Lung (tissue), 12 donors: Measurements from ENCODE around the gene SELPLG. TPM values are rescaled to one million over a fixed set of nuclear protein-coding genes. Genes with fewer than 3 reads are reported as not detected.

Experiments
- ATAC-seq: fragments of 200-7000 bp; cut with Tn5 transposase; one replicate; pipeline ENCODE4 v1.9.1; 2020; ENCODE audit warnings: moderate number of reproducible peaks; ENCODE audit not compliant: insufficient read depth, low FRiP score
- DNase-seq, 3 donors: peaks; one replicate each; pipeline ENCODE4 v3.0.0-alpha.2; 2013 to 2017
- H3K27ac ChIP-seq, 2 donors: one replicate each; pipeline ENCODE4 v1.5.1; 2013; ENCODE audit warnings: mild to moderate bottlenecking in 2 of 2, moderate library complexity in 2 of 2, control low read depth in 1 of 2, inconsistent platforms in 1 of 2, low read depth in 1 of 2, low read length in 1 of 2
- H3K27me3 ChIP-seq, 3 donors: one replicate each; pipeline ENCODE4 v1.5.1; 2013; ENCODE audit warnings: low read length in 2 of 3; ENCODE audit not compliant: control insufficient read depth in 3 of 3, insufficient read depth in 3 of 3
- H3K36me3 ChIP-seq, 4 donors: one replicate each; pipeline ENCODE4 v1.5.1; 2013; ENCODE audit warnings: low read length in 4 of 4, mild to moderate bottlenecking in 1 of 4, moderate library complexity in 1 of 4; ENCODE audit not compliant: control insufficient read depth in 4 of 4, insufficient read depth in 4 of 4
- H3K4me1 ChIP-seq, 5 donors: one replicate each; pipeline ENCODE4 v1.5.1; 2013; ENCODE audit warnings: low read length in 5 of 5, mild to moderate bottlenecking in 2 of 5, moderate library complexity in 1 of 5; ENCODE audit not compliant: control insufficient read depth in 5 of 5, insufficient read depth in 5 of 5
- H3K4me3 ChIP-seq: one replicate; pipeline ENCODE4 v1.5.1; 2013; ENCODE audit warnings: mild to moderate bottlenecking, control low read depth, moderate library complexity
- H3K9ac ChIP-seq, 2 donors: one replicate each; pipeline ENCODE4 v1.5.1; 2013; ENCODE audit warnings: low read length in 2 of 2, control low read depth in 1 of 2; ENCODE audit not compliant: insufficient read depth in 1 of 2
- H3K9me3 ChIP-seq, 4 donors: one replicate each; pipeline ENCODE4 v1.5.1; 2013; ENCODE audit warnings: low read length in 3 of 4, mild to moderate bottlenecking in 1 of 4, moderate library complexity in 1 of 4; ENCODE audit not compliant: control insufficient read depth in 4 of 4, insufficient read depth in 3 of 4
- WGBS, 2 donors: extraction: QIAGEN DNeasy Blood & Tissue Kit; methylation state at CpG; one replicate each; pipeline ENCODE4 v1.1.7; 2013; 5-methylcytosine and 5-hydroxymethylcytosine counted together
- polyA plus RNA-seq, 2 donors: library from polyadenylated mRNA; stranded (reverse); fragments of 200-250 nt; gene quantifications; one replicate each; pipeline ENCODE4 v1.2.1, GENCODE V29; 2013
- total RNA-seq, 2 donors: library from RNA; depleted of rRNA in 1 of 2; stranded (reverse); fragments of >200 nt in 1 of 2; gene quantifications; one replicate each; pipeline ENCODE4 v1.2.1, GENCODE V29; 2014 to 2021
- TF ChIP-seq, protein P1 (sequence below): IDR thresholded peaks from 2 replicates; pipeline ENCODE4 v1.5.1; 2012; ENCODE audit warnings: mild to moderate bottlenecking; ENCODE audit errors: control extremely low read depth, extremely low read depth
- donor health status: control.
- donor health status: control.
- donor health status: Bipolar disorder and iron deficiency.
- donor health status: healthy.
- donor health status: DM: yes; HTN: yes; CAD: no.

SELPLG gene
- total and polyA plus RNA-seq, 4 donors, result 11.3 to 97.0 (median 30.5) TPM

DNA sequence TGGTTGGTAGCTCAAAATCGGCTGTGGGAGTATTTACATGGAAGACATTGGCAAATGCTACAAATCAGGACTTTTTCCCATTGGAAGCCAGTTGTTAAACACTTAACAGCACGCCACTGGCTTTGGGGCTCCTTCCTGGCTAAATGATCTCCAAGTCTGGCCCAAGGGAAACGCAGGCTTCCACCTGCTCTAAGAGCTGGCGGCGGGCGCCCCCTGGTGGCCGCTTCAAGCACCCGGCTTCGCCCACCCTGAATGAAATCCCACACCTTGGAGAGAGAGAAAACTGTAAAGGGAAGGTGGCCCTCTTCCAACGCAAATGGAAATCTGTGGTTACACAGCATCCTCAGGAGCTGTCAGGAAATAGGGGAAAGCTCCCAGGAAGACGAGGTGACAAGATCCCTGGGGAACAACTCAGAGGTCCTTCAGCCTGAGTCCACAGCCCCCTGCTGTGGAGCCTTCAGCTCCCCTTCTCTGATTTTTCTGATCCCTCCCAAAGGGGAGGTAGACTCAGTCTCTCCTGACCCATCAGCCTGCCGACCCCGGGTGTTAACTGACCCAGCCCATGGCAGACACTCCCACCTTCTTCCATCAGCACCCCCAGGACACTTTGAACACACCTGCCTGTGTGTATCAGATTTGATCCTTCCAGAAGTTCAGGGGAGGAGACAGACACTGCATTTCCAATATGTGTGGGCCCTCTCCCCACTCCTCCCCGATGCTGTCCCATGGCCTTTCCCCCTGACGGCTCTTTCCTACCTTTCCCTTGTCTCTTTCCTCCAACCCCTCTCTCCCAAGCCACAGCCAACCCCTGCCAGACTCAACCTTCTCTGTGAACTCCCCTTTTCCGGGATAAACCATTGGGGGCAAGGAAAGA, 15.4 kb downstream of the SELPLG start:
- Histone ChIP-seq H3K9me3 (no peaks in the 10 kb centered on the region), H3K4me3 (no peak overlapping the region), H3K9ac (no peak overlapping the region), H3K27me3 (no peaks in the 10 kb centered on the region), H3K4me1 (peaks cover 0 to 16% (median 3%) of the 10 kb centered on the region in 5 donors), H3K36me3 (no peaks in the 10 kb centered on the region), H3K27ac (no peak overlapping the region)
- TF ChIP-seq, protein P1, sequence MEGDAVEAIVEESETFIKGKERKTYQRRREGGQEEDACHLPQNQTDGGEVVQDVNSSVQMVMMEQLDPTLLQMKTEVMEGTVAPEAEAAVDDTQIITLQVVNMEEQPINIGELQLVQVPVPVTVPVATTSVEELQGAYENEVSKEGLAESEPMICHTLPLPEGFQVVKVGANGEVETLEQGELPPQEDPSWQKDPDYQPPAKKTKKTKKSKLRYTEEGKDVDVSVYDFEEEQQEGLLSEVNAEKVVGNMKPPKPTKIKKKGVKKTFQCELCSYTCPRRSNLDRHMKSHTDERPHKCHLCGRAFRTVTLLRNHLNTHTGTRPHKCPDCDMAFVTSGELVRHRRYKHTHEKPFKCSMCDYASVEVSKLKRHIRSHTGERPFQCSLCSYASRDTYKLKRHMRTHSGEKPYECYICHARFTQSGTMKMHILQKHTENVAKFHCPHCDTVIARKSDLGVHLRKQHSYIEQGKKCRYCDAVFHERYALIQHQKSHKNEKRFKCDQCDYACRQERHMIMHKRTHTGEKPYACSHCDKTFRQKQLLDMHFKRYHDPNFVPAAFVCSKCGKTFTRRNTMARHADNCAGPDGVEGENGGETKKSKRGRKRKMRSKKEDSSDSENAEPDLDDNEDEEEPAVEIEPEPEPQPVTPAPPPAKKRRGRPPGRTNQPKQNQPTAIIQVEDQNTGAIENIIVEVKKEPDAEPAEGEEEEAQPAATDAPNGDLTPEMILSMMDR, result peak; percentile 88
- DNase-seq (peak; percentile 85 to 89 (median 86)), ATAC-seq (peak; percentile 73)
- 11 to 17% methylated on average over 16 of the region's 16 CpGs for WGBS, 2 donors

DNA sequence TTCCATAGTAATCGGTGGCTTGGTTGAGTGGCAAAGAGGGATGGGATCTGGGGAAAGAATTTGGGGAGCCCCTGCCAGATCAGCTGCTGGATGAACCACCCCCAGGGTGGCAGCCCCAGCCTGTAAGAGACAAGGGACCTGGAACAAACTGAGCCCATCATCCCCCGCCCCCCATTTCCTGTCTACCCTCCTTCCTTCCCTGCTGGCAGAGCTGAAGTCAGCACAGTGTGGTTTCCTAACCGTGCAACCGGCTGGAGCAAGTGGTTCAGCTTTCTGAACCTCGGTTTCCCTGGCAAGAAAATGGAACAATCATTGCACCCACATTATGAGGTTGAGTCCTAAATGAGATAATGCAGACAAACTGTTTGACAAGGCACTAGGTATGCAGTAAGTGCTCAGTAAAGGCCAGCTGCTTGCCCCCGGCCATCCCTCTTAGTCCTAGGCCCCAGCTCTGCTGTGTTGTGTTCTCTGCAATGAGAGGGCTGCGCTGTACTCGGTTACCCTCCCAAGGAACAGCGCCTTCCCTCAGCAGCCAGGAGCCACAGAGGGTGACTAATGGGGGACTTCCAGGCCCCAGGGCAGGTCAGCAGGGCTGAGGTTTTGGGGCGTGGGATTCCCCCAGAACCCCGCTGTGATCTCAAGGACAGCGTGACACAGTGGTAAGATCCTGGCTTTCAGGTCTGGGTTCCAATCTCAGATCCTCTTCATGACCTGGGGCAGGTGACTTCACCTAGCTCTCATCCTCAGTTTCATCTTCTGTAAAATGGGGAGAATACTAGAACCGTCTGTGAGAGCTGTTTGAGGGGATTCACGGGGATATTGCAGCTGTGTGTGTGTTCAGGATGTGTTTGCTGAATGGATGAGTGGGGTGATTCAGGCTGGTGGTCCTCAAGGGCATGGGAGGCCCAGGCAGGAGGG, 16.5 kb downstream of the SELPLG start:
- TF ChIP-seq, protein P1, result no peak
- ATAC-seq (no peak), DNase-seq (peak in 1 of 3 donors; percentile 29)
- Histone ChIP-seq H3K27ac (no peak overlapping the region), H3K9me3 (no peaks in the 10 kb centered on the region), H3K36me3 (no peaks in the 10 kb centered on the region), H3K27me3 (no peaks in the 10 kb centered on the region), H3K9ac (no peak overlapping the region), H3K4me1 (peaks cover 0 to 15% (median 7%) of the 10 kb centered on the region in 5 donors), H3K4me3 (no peak overlapping the region)
- 56 to 66% methylated on average over 14 of the region's 14 CpGs for WGBS, 2 donors

DNA sequence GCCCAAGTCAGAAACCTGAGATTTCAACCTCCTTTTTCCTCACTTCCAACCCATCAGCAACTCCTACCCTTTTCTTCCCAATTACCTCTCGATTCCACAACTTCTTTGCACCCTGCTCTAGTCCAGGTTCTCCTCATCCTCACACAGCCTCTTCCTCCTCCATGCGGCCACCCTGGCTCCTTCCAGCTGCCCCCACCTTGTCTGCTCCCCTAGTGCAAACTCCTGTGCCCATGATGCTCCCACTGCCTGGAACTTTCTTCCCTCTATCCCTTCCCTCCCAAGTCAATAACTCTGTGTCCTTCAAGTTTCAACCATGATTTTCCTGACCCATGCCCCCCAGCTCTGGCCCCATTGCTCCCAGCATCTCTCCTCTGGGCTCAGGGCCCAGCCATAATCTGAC, 17.3 kb downstream of the SELPLG start:
- Histone ChIP-seq H3K36me3 (no peaks in the 10 kb centered on the region), H3K4me1 (peaks cover 0 to 15% (median 6%) of the 10 kb centered on the region in 5 donors), H3K27ac (no peak overlapping the region), H3K27me3 (no peaks in the 10 kb centered on the region), H3K9ac (no peak overlapping the region), H3K9me3 (no peaks in the 10 kb centered on the region), H3K4me3 (no peak overlapping the region)
- no peak for DNase-seq
- TF ChIP-seq, protein P1, result no peak
- ATAC-seq, result no peak
- 90 to 95% methylated on average over 2 of the region's 2 CpGs for WGBS, 2 donors
